ENCODE data around the gene RBM22. TPM values are rescaled to one million over a fixed set of nuclear protein-coding genes. Genes with fewer than 3 reads are reported as not detected.
A peak's percentile ranks its signal among the peaks of the same experiment; 100 is the strongest.

The RBM22 gene
- total and polyA plus RNA-seq, 8 donors = 18.9 to 116 (median 27.9) TPM

DNA sequence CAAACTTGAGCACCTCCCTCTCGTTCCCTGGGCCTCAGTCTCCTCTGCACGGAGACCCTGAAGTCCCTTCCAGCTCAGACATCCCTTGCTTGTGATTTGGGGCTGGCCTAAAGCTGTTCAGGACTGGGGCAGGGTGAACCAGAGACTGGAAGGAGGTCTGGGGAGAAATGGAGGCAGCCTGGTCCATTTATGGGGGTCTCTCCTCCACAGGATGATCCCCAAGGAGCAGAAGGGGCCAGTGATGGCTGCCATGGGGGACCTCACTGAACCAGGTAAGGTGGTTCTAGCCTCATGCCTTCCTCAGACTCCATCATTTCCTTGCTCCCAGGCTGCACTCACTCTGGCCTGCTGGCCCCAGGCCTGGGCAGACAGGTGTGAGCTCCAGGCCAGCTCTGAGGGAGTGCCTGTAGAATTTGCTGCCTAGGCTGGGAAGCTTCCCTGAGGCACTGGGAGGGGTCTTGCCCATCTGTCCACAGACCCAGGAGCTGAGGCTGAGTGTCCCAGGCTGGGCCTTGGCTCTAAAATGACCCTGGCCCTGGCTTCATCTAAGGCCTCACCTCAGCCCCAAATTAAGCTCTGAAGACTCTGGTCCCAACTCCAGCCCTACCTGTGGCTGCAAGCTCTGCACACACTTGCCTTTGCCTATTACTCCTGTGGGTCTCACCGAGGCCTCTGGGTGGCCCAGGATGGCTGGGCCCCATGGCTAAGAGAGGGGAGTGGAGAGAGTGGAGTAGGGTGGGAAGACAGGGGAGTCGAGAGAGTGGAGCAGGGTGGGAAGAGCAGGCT, 37.9 kb downstream of the RBM22 start:
- H3K36me3 ChIP-seq = no peaks in the 10 kb centered on the region
- no peak overlapping the region for H3K4me3 ChIP-seq
- DNase-seq = no peak
- no peaks in the 10 kb centered on the region for H3K27me3 ChIP-seq
- intact Hi-C loops (cut with DNase I; ENCODE audit: low total_unique reads) = no loop called here
- TF ChIP-seq EP300 (IDR thresholded peaks at IDR 0.05) (no peak), POLR2AphosphoS5 (IDR thresholded peaks at IDR 0.05) (no peak), POLR2A (IDR thresholded peaks at IDR 0.05) (no peak)
- TF ChIP-seq, protein P1, sequence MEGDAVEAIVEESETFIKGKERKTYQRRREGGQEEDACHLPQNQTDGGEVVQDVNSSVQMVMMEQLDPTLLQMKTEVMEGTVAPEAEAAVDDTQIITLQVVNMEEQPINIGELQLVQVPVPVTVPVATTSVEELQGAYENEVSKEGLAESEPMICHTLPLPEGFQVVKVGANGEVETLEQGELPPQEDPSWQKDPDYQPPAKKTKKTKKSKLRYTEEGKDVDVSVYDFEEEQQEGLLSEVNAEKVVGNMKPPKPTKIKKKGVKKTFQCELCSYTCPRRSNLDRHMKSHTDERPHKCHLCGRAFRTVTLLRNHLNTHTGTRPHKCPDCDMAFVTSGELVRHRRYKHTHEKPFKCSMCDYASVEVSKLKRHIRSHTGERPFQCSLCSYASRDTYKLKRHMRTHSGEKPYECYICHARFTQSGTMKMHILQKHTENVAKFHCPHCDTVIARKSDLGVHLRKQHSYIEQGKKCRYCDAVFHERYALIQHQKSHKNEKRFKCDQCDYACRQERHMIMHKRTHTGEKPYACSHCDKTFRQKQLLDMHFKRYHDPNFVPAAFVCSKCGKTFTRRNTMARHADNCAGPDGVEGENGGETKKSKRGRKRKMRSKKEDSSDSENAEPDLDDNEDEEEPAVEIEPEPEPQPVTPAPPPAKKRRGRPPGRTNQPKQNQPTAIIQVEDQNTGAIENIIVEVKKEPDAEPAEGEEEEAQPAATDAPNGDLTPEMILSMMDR (IDR thresholded peaks at IDR 0.05) = no peak
- peaks cover 0 to 21% (median 10%) of the 10 kb centered on the region in 4 donors for H3K4me1 ChIP-seq
- H3K9me3 ChIP-seq = no peaks in the 10 kb centered on the region
- no peak overlapping the region for H3K27ac ChIP-seq
- WGBS, 5 donors = 74 to 90% (median 81%) methylated on average over 4 of the region's 4 CpGs

DNA sequence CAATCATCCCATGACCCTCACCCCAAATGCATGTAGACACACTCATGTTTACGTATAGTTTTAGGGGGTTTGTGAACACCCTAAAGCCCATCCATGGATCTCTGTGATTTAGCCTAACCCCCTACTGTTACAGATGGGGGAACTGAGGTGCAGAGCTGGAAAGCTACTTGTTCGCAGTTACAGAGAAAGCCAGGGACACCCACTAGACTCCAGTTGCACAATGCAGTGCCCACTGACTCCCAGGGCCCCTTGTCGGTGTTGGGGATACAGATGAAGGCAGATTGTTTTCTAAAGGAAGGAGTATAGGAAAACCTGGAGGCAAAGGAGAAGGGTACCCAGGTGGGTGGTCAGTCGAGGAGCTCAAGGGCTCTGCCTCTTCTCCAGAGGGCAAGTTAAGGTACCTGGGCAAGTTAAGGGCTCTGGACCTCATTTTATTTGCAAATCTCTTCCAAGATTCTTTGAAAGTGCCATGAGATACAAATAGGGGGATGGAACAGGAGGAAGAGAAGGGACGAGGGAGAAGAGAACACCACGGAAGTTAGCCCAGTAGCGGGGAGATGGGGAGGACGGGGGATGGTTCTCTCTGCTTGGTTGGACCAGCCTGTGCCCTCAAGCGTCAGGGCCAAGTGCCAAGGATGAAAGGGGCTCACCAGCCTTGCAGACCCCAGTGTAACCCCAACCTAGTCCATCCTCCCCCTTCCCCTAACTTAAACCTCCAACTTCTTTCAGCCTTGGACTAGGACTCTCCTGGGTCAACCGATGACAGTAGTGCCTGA, 38.9 kb downstream of the RBM22 start:
- WGBS, 5 donors = 83 to 90% (median 85%) methylated on average over 10 of the region's 10 CpGs
- Histone ChIP-seq H3K4me1 (peaks cover 6 to 31% (median 17%) of the 10 kb centered on the region in 4 donors), H3K9me3 (no peaks in the 10 kb centered on the region), H3K27ac (no peak overlapping the region), H3K27me3 (no peaks in the 10 kb centered on the region), H3K4me3 (no peak overlapping the region), H3K36me3 (no peaks in the 10 kb centered on the region)
- no peak for DNase-seq
- intact Hi-C loops (cut with DNase I; ENCODE audit: low total_unique reads) = no loop called here
- no peak for TF ChIP-seq POLR2AphosphoS5 (IDR thresholded peaks at IDR 0.05)
- TF ChIP-seq, protein P1 (IDR thresholded peaks at IDR 0.05) = no peak
- TF ChIP-seq POLR2A (IDR thresholded peaks at IDR 0.05) = no peak
- no peak for TF ChIP-seq EP300 (IDR thresholded peaks at IDR 0.05)

DNA sequence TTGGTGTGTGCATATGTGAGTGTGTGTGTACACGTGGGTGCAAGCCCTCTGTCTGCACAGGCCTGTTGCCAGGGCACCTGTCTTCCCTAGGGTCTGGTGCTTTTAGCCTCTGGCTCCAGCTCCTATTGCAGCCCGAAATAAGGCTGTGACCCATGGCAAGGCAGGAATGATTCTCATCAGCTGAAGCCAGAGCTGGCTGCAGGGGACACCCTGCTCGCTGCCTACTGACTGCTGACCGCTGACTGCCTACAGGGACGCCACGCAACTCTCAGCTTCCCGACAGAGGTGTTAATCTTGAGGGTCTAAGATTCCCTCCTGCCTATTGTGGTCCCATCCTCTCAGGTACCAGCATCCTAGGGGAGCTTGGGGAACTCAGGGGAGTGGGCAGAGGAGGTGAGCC, 39.8 kb downstream of the RBM22 start, which contains the start of gene MYOZ3:
Gene MYOZ3 (plus strand): TSS at position 166 of the 400 bp plus-strand sequence. CDS start 1,691 bp downstream, outside the sequence.
- no peak for TF ChIP-seq EP300 (IDR thresholded peaks at IDR 0.05)
- TF ChIP-seq POLR2AphosphoS5 (IDR thresholded peaks at IDR 0.05) = no peak
- TF ChIP-seq, protein P1 (IDR thresholded peaks at IDR 0.05) = no peak
- no peak for TF ChIP-seq POLR2A (IDR thresholded peaks at IDR 0.05)
- peak within 1 kb of the TSS in 2 of 5 donors; percentile 48 to 49 for H3K27ac ChIP-seq
- H3K4me1 ChIP-seq = peaks cover 10 to 38% (median 25%) of the 10 kb centered on the region in 4 donors
- 51 to 73% (median 63%) methylated on average over 4 to 7 of the region's 7 CpGs for WGBS, 5 donors
- DNase-seq = peak in 1 of 2 donors; percentile 7
- intact Hi-C loops (cut with DNase I; ENCODE audit: low total_unique reads) = no loop called here
- no peaks in the 10 kb centered on the region for H3K27me3 ChIP-seq
- no peaks in the 10 kb centered on the region for H3K36me3 ChIP-seq
- no peak within 1 kb of the TSS for H3K4me3 ChIP-seq
- H3K9me3 ChIP-seq = no peaks in the 10 kb centered on the region

DNA sequence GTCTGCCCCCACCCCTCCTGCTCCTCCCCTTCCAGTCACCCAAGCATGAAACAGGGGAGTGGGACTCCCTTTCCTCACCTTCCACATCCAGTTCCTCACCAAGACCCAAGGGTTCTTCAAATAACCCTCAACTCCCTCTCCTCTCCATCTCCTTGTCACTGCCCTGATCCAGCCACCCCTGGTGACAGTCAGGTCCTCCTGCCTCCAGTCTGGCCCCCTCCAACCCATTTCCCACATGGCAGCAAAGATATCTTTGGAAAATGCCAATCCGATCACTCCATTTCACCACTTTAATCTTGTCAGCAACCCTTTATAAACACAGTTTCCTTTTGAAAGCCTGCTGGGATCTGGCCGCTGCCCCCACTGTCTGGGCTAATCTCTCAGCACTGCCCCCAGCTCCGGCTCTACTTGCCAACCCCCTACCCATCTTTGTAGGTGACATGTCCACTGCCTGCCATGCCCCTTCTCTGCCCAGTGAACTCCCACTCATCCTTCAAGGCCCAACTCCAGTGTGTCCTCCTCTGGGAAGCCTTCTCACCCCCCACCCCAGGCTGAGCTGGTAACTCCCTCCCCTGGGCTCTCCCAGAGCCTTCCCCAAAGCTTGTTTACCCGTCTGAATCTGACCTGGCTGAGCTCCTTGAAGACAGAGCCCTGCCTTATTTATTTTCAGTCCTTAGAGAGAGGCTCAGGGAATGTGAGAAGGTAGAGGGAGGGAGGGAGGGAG, 40.6 kb downstream of the RBM22 start:
- intact Hi-C loops (cut with DNase I; ENCODE audit: low total_unique reads) = no loop called here
- no peaks in the 10 kb centered on the region for H3K36me3 ChIP-seq
- 43 to 54% (median 44%) methylated on average over 4 of the region's 4 CpGs for WGBS, 5 donors
- peaks cover 10 to 45% (median 30%) of the 10 kb centered on the region in 4 donors for H3K4me1 ChIP-seq
- no peak overlapping the region for H3K4me3 ChIP-seq
- peak; percentile 20 to 23 for DNase-seq
- no peaks in the 10 kb centered on the region for H3K9me3 ChIP-seq
- TF ChIP-seq, protein P1 (IDR thresholded peaks at IDR 0.05) = no peak
- TF ChIP-seq POLR2AphosphoS5 (IDR thresholded peaks at IDR 0.05) (no peak), EP300 (IDR thresholded peaks at IDR 0.05) (no peak), POLR2A (IDR thresholded peaks at IDR 0.05) (no peak)
- H3K27ac ChIP-seq = peak overlapping the region in 2 of 5 donors; percentile 48 to 49
- H3K27me3 ChIP-seq = no peaks in the 10 kb centered on the region
